SK-N-SH (cell line): ENCODE measurements around the gene CEP55. TPM values are rescaled to one million over a fixed set of nuclear protein-coding genes. Genes with fewer than 3 reads are reported as not detected.

Experiments
- CTCF ChIA-PET: fragments of 300-600, 350-600 bp; formaldehyde crosslinking; extraction: SDS; loops from one replicate; lab custom pipeline; 2021; lab: Yijun Ruan, JAX
- POLR2A ChIA-PET: fragments of 350-600 bp; sonication (Branson Sonifier 250); formaldehyde crosslinking; extraction: SDS; loops from one replicate; lab custom pipeline; 2020; ENCODE audit warnings: antibody characterized with exemption, inconsistent platforms; lab: Yijun Ruan, JAX
- DNase-seq: peaks from one replicate; pipeline ENCODE4 v3.0.0; 2012
- H2AFZ ChIP-seq: fragments of 200-600 bp; sonication (generic); 2 replicates; pipeline ENCODE4 v1.8.1; 2016; ENCODE audit warnings: antibody characterized with exemption, mild to moderate bottlenecking, low read depth
- H3F3A ChIP-seq: fragments of 200-600 bp; sonication (generic); replicated peaks from 2 replicates; pipeline ENCODE3; 2016; ENCODE audit warnings: antibody characterized with exemption, mild to moderate bottlenecking; ENCODE audit not compliant: insufficient read depth
- H3K27ac ChIP-seq, 2 experiments: fragments of 200-500 bp in 1 of 2; fragments of 200-600 bp in 1 of 2; sonication (Bioruptor generic) in 1 of 2; sonication (generic), shearing (Covaris generic) in 1 of 2; 2 replicates each; pipeline versions ENCODE4 v1.5.1 to v1.6.1; 2014 to 2016; ENCODE audit warnings: low read depth in 2 of 2, inconsistent platforms in 1 of 2, low read length in 1 of 2, mild to moderate bottlenecking in 1 of 2, mixed read lengths in 1 of 2
- H3K27me3 ChIP-seq: fragments of 200-600 bp; sonication (generic), shearing (Covaris generic); 2 replicates; pipeline ENCODE4 v1.6.1; 2016; ENCODE audit warnings: mixed run types; ENCODE audit not compliant: insufficient read depth
- H3K36me3 ChIP-seq, 2 experiments: fragments of 200-500 bp in 1 of 2; fragments of 200-600 bp in 1 of 2; sonication (Bioruptor generic) in 1 of 2; sonication (generic) in 1 of 2; replicated peaks in 1 of 2; 2 replicates each; pipeline versions ENCODE3 to v1.5.1; 2014 to 2016; ENCODE audit warnings: low read length in 1 of 2, mild to moderate bottlenecking in 1 of 2; ENCODE audit not compliant: insufficient read depth in 2 of 2, control insufficient read depth in 1 of 2
- H3K4me1 ChIP-seq, 2 experiments: fragments of 200-500 bp in 1 of 2; fragments of 200-600 bp in 1 of 2; sonication (Bioruptor generic) in 1 of 2; sonication (generic), shearing (Covaris generic) in 1 of 2; 2 replicates each; pipeline versions ENCODE4 v1.5.1 to v1.6.1; 2014 to 2016; ENCODE audit warnings: low read depth in 1 of 2, low read length in 1 of 2, mixed run types in 1 of 2; ENCODE audit not compliant: insufficient read depth in 2 of 2, control insufficient read depth in 1 of 2
- H3K4me2 ChIP-seq: fragments of 200-600 bp; sonication (generic), shearing (Covaris generic); 2 replicates; pipeline ENCODE4 v1.6.1; 2017; ENCODE audit warnings: mixed run types
- H3K4me3 ChIP-seq, 2 experiments: fragments of 200-500 bp in 1 of 2; fragments of 200-600 bp in 1 of 2; sonication (Bioruptor generic) in 1 of 2; sonication (generic), shearing (Covaris generic) in 1 of 2; 2 replicates each; pipeline versions ENCODE4 v1.5.1 to v1.8.1; 2014 to 2016; ENCODE audit warnings: low read depth in 2 of 2, inconsistent platforms in 1 of 2, low read length in 1 of 2, mild to moderate bottlenecking in 1 of 2, mixed read lengths in 1 of 2, moderate library complexity in 1 of 2
- H3K79me2 ChIP-seq: fragments of 200-600 bp; sonication (generic); 2 replicates; pipeline ENCODE4 v1.8.1; 2017; ENCODE audit warnings: mild to moderate bottlenecking; ENCODE audit not compliant: insufficient read depth
- H3K9ac ChIP-seq: fragments of 200-600 bp; sonication (generic); 2 replicates; pipeline ENCODE4 v1.6.1; 2017; ENCODE audit warnings: mixed run types
- H3K9me2 ChIP-seq: fragments of 200-600 bp; sonication (generic); 2 replicates; pipeline ENCODE4 v1.6.1; 2017; ENCODE audit warnings: mixed run types
- H3K9me3 ChIP-seq: fragments of 200-600 bp; sonication (generic); 2 replicates; pipeline ENCODE4 v1.6.1; 2017; ENCODE audit warnings: mixed run types, mild to moderate bottlenecking, moderate library complexity
- H4K20me1 ChIP-seq: fragments of 200-600 bp; sonication (generic); 2 replicates; pipeline ENCODE4 v1.6.1; 2017; ENCODE audit warnings: mild to moderate bottlenecking, mixed run types; ENCODE audit not compliant: insufficient read depth
- CHD2 ChIP-seq: fragments of 150-350 bp; IDR thresholded peaks from 2 replicates; pipeline ENCODE4 v1.6.1; 2018; ENCODE audit warnings: low read length; ENCODE audit not compliant: partially characterized antibody
- ELF1 ChIP-seq: IDR thresholded peaks from 2 replicates; pipeline ENCODE4 v1.4.0; 2012
- EP300 ChIP-seq, 2 experiments: IDR thresholded peaks; 2 replicates each; pipeline versions ENCODE4 v1.4.0 to v1.6.1; 2012; ENCODE audit warnings: borderline replicate concordance in 1 of 2, low read depth in 1 of 2, low read length in 1 of 2
- FOSL2 ChIP-seq: IDR thresholded peaks from 2 replicates; pipeline ENCODE4 v1.4.0; 2012; ENCODE audit warnings: low read depth, mild to moderate bottlenecking, moderate library complexity, borderline replicate concordance
- GATA2 ChIP-seq: sonication (generic); formaldehyde crosslinking; IDR thresholded peaks from 2 replicates; pipeline ENCODE4 v1.5.0; 2020; ENCODE audit warnings: mild to moderate bottlenecking, missing genetic modification reagents
- IRF3 ChIP-seq: fragments of 150-350 bp; IDR thresholded peaks from 2 replicates; pipeline ENCODE4 v1.6.1; 2016; ENCODE audit warnings: mild to moderate bottlenecking, low read depth, low read length
- JUND ChIP-seq: IDR thresholded peaks from 2 replicates; pipeline ENCODE4 v1.4.0; 2012
- MAX ChIP-seq: IDR thresholded peaks from 2 replicates; pipeline ENCODE4 v1.4.0; 2012; ENCODE audit warnings: low read depth
- NFIC ChIP-seq: IDR thresholded peaks from 2 replicates; pipeline ENCODE4 v1.4.0; 2012; ENCODE audit warnings: borderline replicate concordance
- NRF1 ChIP-seq: IDR thresholded peaks from 2 replicates; pipeline ENCODE4 v1.6.1; 2012; ENCODE audit warnings: low read depth, mild to moderate bottlenecking, low read length
- RCOR1 ChIP-seq: fragments of 150-350 bp; IDR thresholded peaks from 2 replicates; pipeline ENCODE4 v1.6.1; 2017; ENCODE audit warnings: antibody characterized with exemption, low read length
- RFX5 ChIP-seq: IDR thresholded peaks from 2 replicates; pipeline ENCODE4 v1.6.1; 2012; ENCODE audit warnings: mild to moderate bottlenecking, improper control_type of control experiment, low read length
- TCF12 ChIP-seq: IDR thresholded peaks from 2 replicates; pipeline ENCODE4 v1.4.0; 2012
- USF2 ChIP-seq: fragments of 150-350 bp; IDR thresholded peaks from 2 replicates; pipeline ENCODE4 v1.6.1; 2017; ENCODE audit warnings: antibody characterized with exemption, low read length, low read depth, borderline replicate concordance
- YY1 ChIP-seq: IDR thresholded peaks from 2 replicates; pipeline ENCODE4 v1.4.0; 2012; ENCODE audit warnings: low read depth, mild to moderate bottlenecking
- WGBS: methylation state at CpG from one replicate; pipeline ENCODE4 v1.1.6; 2017; ENCODE audit warnings: low lambda C conversion rate; 5-methylcytosine and 5-hydroxymethylcytosine counted together
- polyA plus RNA-seq, 3 experiments: library from polyadenylated mRNA; depleted of rRNA; stranded (reverse); fragments of >200 nt; gene quantifications; 2 replicates each; pipeline ENCODE4 v1.2.3, GENCODE V29; 2012
- TF ChIP-seq, protein P1 (sequence below): IDR thresholded peaks from 2 replicates; pipeline ENCODE4 v1.6.1; 2012; ENCODE audit warnings: mild to moderate bottlenecking, low read depth, low read length, moderate library complexity
- TF ChIP-seq, protein P2 (sequence below): IDR thresholded peaks from 2 replicates; pipeline ENCODE4; 2012

Gene CEP55
- polyA plus RNA-seq, 1 of the 3 experiments (the other 2 are of a cell fraction), result 9.8 TPM

- POLR2A ChIA-PET, result no interaction called here
- no peak overlapping the region for H3K4me3 ChIP-seq
- no peaks in the 10 kb centered on the region for H3K9me2 ChIP-seq
- peak overlapping the region in 1 of 2 experiments; percentile 69; a peak in 2 of 4 replicates for H3K27ac ChIP-seq
- H3K4me2 ChIP-seq, result no peak overlapping the region
- H2AFZ ChIP-seq, result 0 out of 2 replicates have a peak overlapping the region, but pooled peaks have one; percentile 4
- H3K36me3 ChIP-seq, result peaks cover 25 to 28% of the 10 kb centered on the region in 2 experiments
- H3K27me3 ChIP-seq, result no peaks in the 10 kb centered on the region
- H4K20me1 ChIP-seq, result no peaks in the 10 kb centered on the region
- peaks cover 15% of the 10 kb centered on the region; the same call in 1 of the 2 replicates for H3K79me2 ChIP-seq
- CTCF ChIA-PET, result interaction anchor here (0.7 to 7.6 kb wide), 11 partner anchors 8 to 303 kb away, joined by 3 to 72 read pairs (median 6); partner anchors contain the start of gene MYOF
- DNase-seq, result no peak
- peaks cover 23% of the 10 kb centered on the region for H3F3A ChIP-seq
- TF ChIP-seq FOSL2, result peak; percentile 57
- TF ChIP-seq IRF3, result no peak
- no peak for TF ChIP-seq RCOR1
- no peak for TF ChIP-seq GATA2 (CRISPR knock-in tag)
- TF ChIP-seq TCF12, result peak; percentile 22; the same call in 1 of the 2 replicates
- TF ChIP-seq, protein P1, sequence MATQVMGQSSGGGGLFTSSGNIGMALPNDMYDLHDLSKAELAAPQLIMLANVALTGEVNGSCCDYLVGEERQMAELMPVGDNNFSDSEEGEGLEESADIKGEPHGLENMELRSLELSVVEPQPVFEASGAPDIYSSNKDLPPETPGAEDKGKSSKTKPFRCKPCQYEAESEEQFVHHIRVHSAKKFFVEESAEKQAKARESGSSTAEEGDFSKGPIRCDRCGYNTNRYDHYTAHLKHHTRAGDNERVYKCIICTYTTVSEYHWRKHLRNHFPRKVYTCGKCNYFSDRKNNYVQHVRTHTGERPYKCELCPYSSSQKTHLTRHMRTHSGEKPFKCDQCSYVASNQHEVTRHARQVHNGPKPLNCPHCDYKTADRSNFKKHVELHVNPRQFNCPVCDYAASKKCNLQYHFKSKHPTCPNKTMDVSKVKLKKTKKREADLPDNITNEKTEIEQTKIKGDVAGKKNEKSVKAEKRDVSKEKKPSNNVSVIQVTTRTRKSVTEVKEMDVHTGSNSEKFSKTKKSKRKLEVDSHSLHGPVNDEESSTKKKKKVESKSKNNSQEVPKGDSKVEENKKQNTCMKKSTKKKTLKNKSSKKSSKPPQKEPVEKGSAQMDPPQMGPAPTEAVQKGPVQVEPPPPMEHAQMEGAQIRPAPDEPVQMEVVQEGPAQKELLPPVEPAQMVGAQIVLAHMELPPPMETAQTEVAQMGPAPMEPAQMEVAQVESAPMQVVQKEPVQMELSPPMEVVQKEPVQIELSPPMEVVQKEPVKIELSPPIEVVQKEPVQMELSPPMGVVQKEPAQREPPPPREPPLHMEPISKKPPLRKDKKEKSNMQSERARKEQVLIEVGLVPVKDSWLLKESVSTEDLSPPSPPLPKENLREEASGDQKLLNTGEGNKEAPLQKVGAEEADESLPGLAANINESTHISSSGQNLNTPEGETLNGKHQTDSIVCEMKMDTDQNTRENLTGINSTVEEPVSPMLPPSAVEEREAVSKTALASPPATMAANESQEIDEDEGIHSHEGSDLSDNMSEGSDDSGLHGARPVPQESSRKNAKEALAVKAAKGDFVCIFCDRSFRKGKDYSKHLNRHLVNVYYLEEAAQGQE, result no peak
- no peak for TF ChIP-seq ELF1
- TF ChIP-seq JUND, result peak; percentile 48; the same call in 1 of the 2 replicates
- TF ChIP-seq MAX, result no peak; the same call in 1 of the 2 replicates
- TF ChIP-seq RFX5, result no peak
- no peak for TF ChIP-seq CHD2
- no peak for TF ChIP-seq NRF1
- TF ChIP-seq, protein P2, sequence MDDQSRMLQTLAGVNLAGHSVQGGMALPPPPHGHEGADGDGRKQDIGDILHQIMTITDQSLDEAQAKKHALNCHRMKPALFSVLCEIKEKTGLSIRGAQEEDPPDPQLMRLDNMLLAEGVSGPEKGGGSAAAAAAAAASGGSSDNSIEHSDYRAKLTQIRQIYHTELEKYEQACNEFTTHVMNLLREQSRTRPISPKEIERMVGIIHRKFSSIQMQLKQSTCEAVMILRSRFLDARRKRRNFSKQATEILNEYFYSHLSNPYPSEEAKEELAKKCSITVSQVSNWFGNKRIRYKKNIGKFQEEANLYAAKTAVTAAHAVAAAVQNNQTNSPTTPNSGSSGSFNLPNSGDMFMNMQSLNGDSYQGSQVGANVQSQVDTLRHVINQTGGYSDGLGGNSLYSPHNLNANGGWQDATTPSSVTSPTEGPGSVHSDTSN, result no peak
- TF ChIP-seq USF2, result no peak
- TF ChIP-seq NFIC, result no peak
- TF ChIP-seq EP300 (IDR thresholded peaks at IDR 0.05; ENCODE audit: borderline replicate concordance in 1 of 2, low read depth in 1 of 2, low read length in 1 of 2), result 0 out of 4 replicates have a peak, but pooled peaks of 1 of the 2 experiments have one; percentile 29
- no peak for TF ChIP-seq YY1
- TF ChIP-seq, all 33 proteins: peak for 4
- Histone ChIP-seq H3K9me3 (no peaks in the 10 kb centered on the region), H3K4me1 (peaks cover 0 to 21% of the 10 kb centered on the region in 2 experiments; a peak in 1 of 4 replicates), H3K9ac (peak overlapping the region; percentile 28; the same call in 1 of the 2 replicates)
- WGBS, result 74% methylated on average over 1 of the region's 1 CpG
Observed at GRCh38 chr10:93512565-93512964, 16.2 kb downstream of the CEP55 start.
